ENCODE results near the gene SLC38A11. TPM values are rescaled to one million over a fixed set of nuclear protein-coding genes. Genes with fewer than 3 reads are reported as not detected.

The SLC38A11 gene
- total RNA-seq, 2 experiments from 2014 or later, result not detected

DNA sequence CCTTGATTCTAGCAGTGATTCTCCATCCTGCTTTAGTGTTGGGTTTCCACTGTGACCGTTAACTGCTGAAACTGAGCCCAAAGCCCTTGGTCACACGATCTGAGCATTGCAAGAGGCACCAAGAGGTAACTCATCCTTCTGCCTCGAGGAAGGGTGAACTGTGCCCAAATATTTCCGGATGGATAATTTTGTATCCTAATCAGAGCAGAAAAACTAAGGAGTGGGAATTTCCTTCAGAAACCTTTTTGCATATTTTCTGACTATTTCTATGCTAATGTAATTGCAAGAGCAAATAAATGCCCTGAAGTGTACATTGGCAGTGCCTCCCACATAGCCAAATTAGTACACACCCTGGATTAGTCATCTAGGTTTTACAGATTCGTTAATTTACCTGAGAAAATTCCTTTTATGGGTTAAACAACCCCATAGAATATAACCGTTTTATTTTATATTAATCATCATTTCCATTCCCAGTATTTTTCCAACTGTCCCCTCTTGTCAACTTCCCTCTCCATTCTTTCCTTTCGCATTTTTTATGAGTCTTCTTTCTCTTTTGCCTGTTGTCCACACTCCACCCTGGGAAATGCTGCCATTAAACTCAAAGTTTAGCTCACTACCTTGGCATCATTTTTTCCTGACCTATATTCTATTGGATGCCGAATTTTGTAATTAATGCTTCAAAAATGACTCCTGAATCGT is 82.0 kb downstream of the SLC38A11 start:
- ChIA-PET POLR2A (interaction anchor here (0.7 to 2.1 kb wide), 4 partner anchors 9 to 1007 kb away, joined by 3 to 8 read pairs (median 4); no protein-coding TSS in a partner anchor), CTCF (ENCODE audit: unreplicated experiment) (no interaction called here)
- no TSS peak for BruUV-seq (replicated peaks)

DNA sequence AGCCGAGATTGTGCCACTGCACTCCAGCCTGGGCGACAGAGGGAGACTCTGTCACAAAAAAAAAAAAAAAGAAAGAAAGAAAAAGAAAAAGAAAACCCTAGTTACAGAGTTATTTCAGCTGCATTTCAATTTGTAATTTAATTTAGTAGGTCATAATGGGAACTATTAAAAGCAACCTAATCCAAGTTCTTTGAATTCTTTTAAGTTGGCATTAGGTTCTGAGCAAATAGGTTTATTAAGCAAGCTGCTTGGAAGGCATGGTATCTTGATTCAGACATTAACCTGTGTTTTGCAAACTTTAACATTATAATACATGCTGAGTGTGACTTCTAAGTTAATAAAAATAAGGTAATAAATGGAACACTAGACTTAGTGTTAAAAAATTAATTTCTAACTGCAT is 83.9 kb downstream of the SLC38A11 start:
- Histone ChIP-seq H4K20me1 (ENCODE audit: insufficient read depth, low read length) (no peaks in the 10 kb centered on the region), H3K27ac (ENCODE audit: low read depth, low read length, poor library complexity, severe bottlenecking) (no peak overlapping the region), H3K4me3 (ENCODE audit: low read depth, low read length, poor library complexity, severe bottlenecking) (no peak overlapping the region), H2AFZ (ENCODE audit: low read length) (no peak overlapping the region), H3K9me3 (ENCODE audit: low read length) (no peaks in the 10 kb centered on the region), H3K4me2 (ENCODE audit: low read length) (no peak overlapping the region), H3K36me3 (ENCODE audit: insufficient read depth, low read length) (no peaks in the 10 kb centered on the region), H3K79me2 (ENCODE audit: insufficient read depth, low read depth, low read length) (no peaks in the 10 kb centered on the region), H3K9me2 (ENCODE audit: insufficient read depth, low read length) (no peaks in the 10 kb centered on the region), H3K4me1 (ENCODE audit: insufficient read depth, low read length, poor library complexity, severe bottlenecking) (peaks cover 7% of the 10 kb centered on the region)
- intact Hi-C loops (cut with micrococcal nuclease; ENCODE audit: unreplicated experiment), result no loop called here
- DNase-seq (ENCODE audit: low spot score), result no peak
- CTCF ChIA-PET (ENCODE audit: unreplicated experiment), result no interaction called here
- POLR2A ChIA-PET, result interaction anchor here (0.5 to 0.7 kb wide), 2 partner anchors 15 to 999 kb away, joined by 4 read pairs; no protein-coding TSS in a partner anchor
- no TSS peak for BruUV-seq (replicated peaks)
- TF ChIP-seq, protein P1, sequence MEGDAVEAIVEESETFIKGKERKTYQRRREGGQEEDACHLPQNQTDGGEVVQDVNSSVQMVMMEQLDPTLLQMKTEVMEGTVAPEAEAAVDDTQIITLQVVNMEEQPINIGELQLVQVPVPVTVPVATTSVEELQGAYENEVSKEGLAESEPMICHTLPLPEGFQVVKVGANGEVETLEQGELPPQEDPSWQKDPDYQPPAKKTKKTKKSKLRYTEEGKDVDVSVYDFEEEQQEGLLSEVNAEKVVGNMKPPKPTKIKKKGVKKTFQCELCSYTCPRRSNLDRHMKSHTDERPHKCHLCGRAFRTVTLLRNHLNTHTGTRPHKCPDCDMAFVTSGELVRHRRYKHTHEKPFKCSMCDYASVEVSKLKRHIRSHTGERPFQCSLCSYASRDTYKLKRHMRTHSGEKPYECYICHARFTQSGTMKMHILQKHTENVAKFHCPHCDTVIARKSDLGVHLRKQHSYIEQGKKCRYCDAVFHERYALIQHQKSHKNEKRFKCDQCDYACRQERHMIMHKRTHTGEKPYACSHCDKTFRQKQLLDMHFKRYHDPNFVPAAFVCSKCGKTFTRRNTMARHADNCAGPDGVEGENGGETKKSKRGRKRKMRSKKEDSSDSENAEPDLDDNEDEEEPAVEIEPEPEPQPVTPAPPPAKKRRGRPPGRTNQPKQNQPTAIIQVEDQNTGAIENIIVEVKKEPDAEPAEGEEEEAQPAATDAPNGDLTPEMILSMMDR (conservative IDR thresholded peaks at IDR 0.05; ENCODE audit: low read length), result no peak
- TF ChIP-seq EZH2phosphoT487 (IDR thresholded peaks at IDR 0.05; ENCODE audit: borderline replicate concordance, low read depth, low read length), result no peak

More for the DNA sequence above, 82.0 kb downstream of the SLC38A11 start:
- Histone ChIP-seq H4K20me1 (ENCODE audit: insufficient read depth, low read length) (no peaks in the 10 kb centered on the region), H3K36me3 (ENCODE audit: insufficient read depth, low read length) (no peaks in the 10 kb centered on the region), H3K9me2 (ENCODE audit: insufficient read depth, low read length) (no peaks in the 10 kb centered on the region), H3K79me2 (ENCODE audit: insufficient read depth, low read depth, low read length) (no peaks in the 10 kb centered on the region), H3K4me2 (ENCODE audit: low read length) (no peak overlapping the region), H2AFZ (ENCODE audit: low read length) (no peak overlapping the region), H3K4me3 (ENCODE audit: low read depth, low read length, poor library complexity, severe bottlenecking) (no peak overlapping the region), H3K27ac (ENCODE audit: low read depth, low read length, poor library complexity, severe bottlenecking) (no peak overlapping the region), H3K4me1 (ENCODE audit: insufficient read depth, low read length, poor library complexity, severe bottlenecking) (no peaks in the 10 kb centered on the region), H3K9me3 (ENCODE audit: low read length) (no peaks in the 10 kb centered on the region)
- intact Hi-C loops (cut with micrococcal nuclease; ENCODE audit: unreplicated experiment), result no loop called here
- TF ChIP-seq, protein P1 (conservative IDR thresholded peaks at IDR 0.05; ENCODE audit: low read length), result no peak
- no peak for TF ChIP-seq EZH2phosphoT487 (IDR thresholded peaks at IDR 0.05; ENCODE audit: borderline replicate concordance, low read depth, low read length)
- DNase-seq (ENCODE audit: low spot score), result no peak

DNA sequence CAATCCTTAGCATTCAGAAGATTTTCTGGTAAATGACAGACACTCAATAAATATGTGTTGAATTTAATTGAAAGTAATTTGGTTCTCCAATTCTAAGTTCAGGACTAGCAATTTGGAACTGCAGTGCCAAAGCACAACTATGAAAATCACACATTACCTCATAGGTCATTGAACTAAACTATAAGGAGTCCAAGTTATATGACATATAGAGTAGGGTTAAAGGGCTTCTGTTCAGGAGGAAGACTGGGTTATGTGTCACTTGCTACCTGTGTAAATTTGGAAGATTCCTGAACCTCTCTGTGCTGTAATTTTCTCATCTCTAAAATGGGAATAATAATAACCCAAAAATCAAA is 85.9 kb downstream of the SLC38A11 start:
- H4K20me1 ChIP-seq (ENCODE audit: insufficient read depth, low read length), result no peaks in the 10 kb centered on the region
- no peak overlapping the region for H3K4me3 ChIP-seq (ENCODE audit: low read depth, low read length, poor library complexity, severe bottlenecking)
- H3K9me2 ChIP-seq (ENCODE audit: insufficient read depth, low read length), result no peaks in the 10 kb centered on the region
- intact Hi-C loops (cut with micrococcal nuclease; ENCODE audit: unreplicated experiment), result no loop called here
- no peak overlapping the region for H3K27ac ChIP-seq (ENCODE audit: low read depth, low read length, poor library complexity, severe bottlenecking)
- no peak overlapping the region for H3K4me2 ChIP-seq (ENCODE audit: low read length)
- H3K9me3 ChIP-seq (ENCODE audit: low read length), result no peaks in the 10 kb centered on the region
- no TSS peak for BruUV-seq (replicated peaks)
- no peaks in the 10 kb centered on the region for H3K36me3 ChIP-seq (ENCODE audit: insufficient read depth, low read length)
- peaks cover 15% of the 10 kb centered on the region for H3K4me1 ChIP-seq (ENCODE audit: insufficient read depth, low read length, poor library complexity, severe bottlenecking)
- TF ChIP-seq, protein P1 (conservative IDR thresholded peaks at IDR 0.05; ENCODE audit: low read length), result no peak
- no peak for TF ChIP-seq EZH2phosphoT487 (IDR thresholded peaks at IDR 0.05; ENCODE audit: borderline replicate concordance, low read depth, low read length)
- no peak for DNase-seq (ENCODE audit: low spot score)
- CTCF ChIA-PET (ENCODE audit: unreplicated experiment), result no interaction called here
- H2AFZ ChIP-seq (ENCODE audit: low read length), result no peak overlapping the region
- POLR2A ChIA-PET, result no interaction called here
- H3K79me2 ChIP-seq (ENCODE audit: insufficient read depth, low read depth, low read length), result no peaks in the 10 kb centered on the region

Measured in OCI-LY7 (cell line).